Retina (tissue), 1 donor: Measurements from ENCODE around the gene ORMDL2.

ENCODE experiments used
- DNase-seq: peaks from one replicate; pipeline ENCODE4 v3.0.0-alpha.2; 2016

ORMDL2 gene

DNA sequence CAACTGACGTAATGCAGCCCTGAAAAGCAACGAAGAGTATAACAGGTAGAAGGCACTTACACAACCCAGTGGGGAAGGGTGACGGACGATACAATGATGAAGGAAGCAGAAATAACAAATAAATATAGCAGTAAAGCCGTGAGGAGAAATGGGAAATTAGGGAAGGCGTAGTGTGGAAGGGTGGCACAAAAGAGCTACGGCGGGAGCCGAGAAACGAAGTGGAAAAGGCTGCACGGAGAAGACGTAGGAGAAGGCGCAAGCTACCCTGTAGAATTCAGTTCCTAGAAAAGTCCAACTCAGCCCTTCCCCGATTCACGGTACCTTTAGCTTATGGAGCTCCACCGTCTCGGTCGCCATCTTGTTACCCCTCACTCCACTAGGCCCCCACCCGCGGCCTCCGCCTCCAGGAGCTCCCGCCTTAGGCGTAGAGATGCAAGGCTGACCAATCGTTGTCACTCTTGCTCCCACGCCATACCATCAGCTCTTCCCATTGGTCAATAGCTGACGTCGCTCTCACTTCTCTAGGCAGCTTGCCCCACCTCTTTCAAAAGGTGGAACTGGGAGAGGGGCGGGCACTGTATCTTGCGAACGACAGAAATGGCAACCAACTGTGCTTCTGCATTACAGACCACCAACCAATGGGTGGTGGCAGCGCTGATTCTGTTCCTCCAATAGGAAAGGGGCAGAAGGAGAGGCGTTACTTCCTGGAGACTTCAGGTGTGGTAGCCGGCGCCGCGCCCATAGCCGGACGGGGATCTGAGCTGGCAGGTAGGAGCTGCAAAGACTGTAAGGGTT lies at the start of gene ORMDL2, which contains the start of gene SARNP:
Gene ORMDL2 (plus strand): TSS at position 697 of the 795 bp plus-strand sequence. CDS start 959 bp downstream, outside the sequence.
Gene SARNP (minus strand): TSS at position 380 of the 795 bp plus-strand sequence. CDS start 23 bp downstream, at position 357.
- peak; percentile 98 for DNase-seq

- peak; percentile 43 for DNase-seq
Observed at GRCh38 chr12:55771736-55772135, 46.1 kb upstream of the ORMDL2 start.

- no peak for DNase-seq
Observed at GRCh38 chr12:55777856-55778255, 40.0 kb upstream of the ORMDL2 start.

- no peak for DNase-seq
Observed at GRCh38 chr12:55780685-55781084, 37.2 kb upstream of the ORMDL2 start.

- no peak for DNase-seq
Observed at GRCh38 chr12:55788546-55788945, 29.3 kb upstream of the ORMDL2 start.

GRCh38 chr12:55789171-55789570 lies 28.7 kb upstream of the ORMDL2 start:
- no peak for DNase-seq

GRCh38 chr12:55789893-55790292 lies 27.9 kb upstream of the ORMDL2 start:
- DNase-seq = no peak

- no peak for DNase-seq
Observed at GRCh38 chr12:55795950-55796349, 21.9 kb upstream of the ORMDL2 start.

- DNase-seq = peak; percentile 41
Observed at GRCh38 chr12:55797068-55797467, 20.8 kb upstream of the ORMDL2 start.

- DNase-seq = no peak
Observed at GRCh38 chr12:55797550-55797949, 20.3 kb upstream of the ORMDL2 start.

- no peak for DNase-seq
Observed at GRCh38 chr12:55806982-55807381, 10.9 kb upstream of the ORMDL2 start.

GRCh38 chr12:55809274-55809673 lies 8.6 kb upstream of the ORMDL2 start:
- DNase-seq = no peak

DNA sequence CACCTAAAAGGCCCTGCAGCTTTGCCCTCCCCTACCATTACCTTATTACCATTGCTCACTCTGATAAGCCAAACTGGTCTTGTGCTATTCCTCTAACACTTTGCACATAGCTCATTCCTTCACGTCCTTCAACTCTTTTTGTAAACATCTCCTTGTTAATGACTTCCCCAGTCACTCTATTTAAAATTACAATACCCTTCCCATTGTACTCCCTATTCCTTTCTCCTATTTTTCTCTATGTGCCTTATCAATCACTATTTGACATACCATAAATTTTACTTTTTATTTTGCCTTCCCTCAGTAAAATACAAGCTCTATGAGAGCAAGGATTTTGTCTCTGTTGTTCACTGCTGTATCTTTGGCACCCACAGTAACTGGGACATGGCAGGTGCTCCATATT lies 5.8 kb upstream of the ORMDL2 start:
- DNase-seq = no peak

- DNase-seq = no peak
Observed at GRCh38 chr12:55814257-55814656, 3.6 kb upstream of the ORMDL2 start.

GRCh38 chr12:55815473-55815872 lies 2.4 kb upstream of the ORMDL2 start:
- DNase-seq = no peak

GRCh38 chr12:55816881-55817344 lies 928 bp upstream of the ORMDL2 start:
- no peak for DNase-seq

- no peak for DNase-seq
Observed at GRCh38 chr12:55818140-55818728, 393 bp downstream of the ORMDL2 start.

DNA sequence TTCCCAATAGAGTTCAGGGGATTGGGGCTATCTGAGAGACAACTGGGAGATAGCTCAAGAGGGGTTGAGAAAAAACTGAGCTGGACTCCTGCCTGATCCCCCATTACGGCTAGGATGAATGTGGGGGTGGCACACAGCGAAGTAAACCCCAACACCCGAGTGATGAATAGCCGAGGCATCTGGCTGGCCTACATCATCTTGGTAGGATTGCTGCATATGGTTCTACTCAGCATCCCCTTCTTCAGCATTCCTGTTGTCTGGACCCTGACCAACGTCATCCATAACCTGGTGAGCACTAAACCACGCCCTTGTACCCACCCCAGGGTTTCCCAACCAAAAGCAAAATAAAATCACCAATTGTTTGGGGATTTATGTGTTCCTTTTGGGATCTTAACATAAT lies 1.0 kb downstream of the ORMDL2 start:
- DNase-seq = no peak

DNA sequence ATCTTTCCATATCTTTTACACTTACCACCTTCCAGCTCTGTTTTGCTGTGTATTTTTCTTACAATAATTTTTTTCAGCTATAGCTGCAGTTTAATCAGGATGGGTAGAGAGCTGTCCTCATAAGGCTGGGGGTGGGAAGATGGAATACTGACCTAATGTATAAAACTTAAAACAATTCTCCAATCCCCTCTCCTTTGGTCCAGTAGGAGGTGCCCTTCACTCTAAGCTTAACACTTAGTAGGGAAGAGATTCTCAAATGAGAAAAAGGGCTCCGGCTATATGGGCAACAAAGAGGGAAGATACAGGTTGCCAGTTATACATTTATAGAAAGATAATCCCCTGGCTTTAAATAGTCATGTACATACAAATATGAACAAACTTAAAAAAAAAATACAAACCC lies 2.8 kb downstream of the ORMDL2 start:
- no peak for DNase-seq

- DNase-seq = no peak
Observed at GRCh38 chr12:55822228-55822627, 4.4 kb downstream of the ORMDL2 start.

DNA sequence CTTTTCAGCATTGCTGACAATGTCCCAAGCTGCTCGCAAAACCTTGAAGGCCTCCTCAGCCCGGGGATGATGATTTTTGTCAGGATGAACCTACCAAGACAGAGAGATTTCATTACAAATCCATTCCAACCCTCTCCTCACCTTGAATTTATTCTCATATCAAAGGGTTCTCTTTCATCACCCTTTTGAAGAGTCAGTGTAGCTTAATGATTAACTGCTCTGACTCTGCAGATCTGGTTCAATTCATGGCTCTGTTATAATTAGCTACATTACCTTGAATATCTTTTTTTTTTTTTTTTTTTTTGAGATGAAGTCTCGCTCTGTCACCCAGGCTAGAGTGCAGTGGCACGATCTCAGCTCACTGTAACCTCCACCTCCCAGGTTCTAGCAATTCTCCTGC lies 5.6 kb downstream of the ORMDL2 start:
- no peak for DNase-seq

- DNase-seq = no peak
Observed at GRCh38 chr12:55824726-55825125, 6.9 kb downstream of the ORMDL2 start.

DNA sequence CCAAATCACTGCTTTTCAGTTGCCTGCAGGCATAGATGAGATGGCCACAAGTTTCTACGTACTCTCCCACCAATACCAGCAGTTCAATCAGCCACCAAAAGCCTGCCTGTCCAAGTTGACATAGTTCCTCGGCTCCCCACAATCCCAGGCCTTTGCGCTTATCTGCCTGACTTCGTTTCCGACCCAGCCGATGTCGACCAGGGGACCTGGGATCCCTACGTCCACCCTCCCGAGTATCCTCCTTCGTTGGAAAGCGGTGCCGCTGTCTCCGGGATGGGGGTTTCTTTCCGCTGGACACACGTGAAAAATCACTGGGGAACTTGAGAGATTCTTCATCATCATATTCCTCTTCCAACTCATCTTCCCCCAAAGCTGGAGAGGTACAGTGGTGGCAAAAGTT lies 10.0 kb downstream of the ORMDL2 start:
- DNase-seq = no peak

DNA sequence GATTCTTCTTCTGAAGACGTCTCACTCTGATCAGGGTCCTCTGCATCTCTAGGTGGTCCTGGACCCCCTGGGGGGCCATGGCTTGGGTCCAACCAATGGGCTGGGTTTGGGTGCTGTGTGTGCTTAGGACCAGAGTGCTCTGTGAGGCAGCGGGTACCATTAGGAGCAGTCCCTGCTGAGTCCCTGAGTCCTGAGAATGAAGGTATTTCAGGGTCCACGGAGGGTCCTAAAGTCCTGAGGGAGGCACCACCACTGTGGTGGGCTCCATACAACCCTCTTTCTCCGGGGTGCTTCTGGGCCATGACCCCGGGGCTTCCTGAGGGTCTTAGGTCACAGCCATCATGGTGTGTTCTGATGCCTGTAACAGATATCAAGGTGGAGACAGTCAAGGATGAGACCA lies 10.5 kb downstream of the ORMDL2 start:
- no peak for DNase-seq
